GM20000 (cell line): ENCODE measurements around the gene RNH1.

ENCODE experiments used
- DNase-seq: peaks from one replicate; pipeline ENCODE4 v3.0.0; 2012; ENCODE audit warnings: low spot score
- CTCF ChIP-seq: IDR thresholded peaks from 2 replicates; pipeline ENCODE4 v1.5.1; 2012; ENCODE audit warnings: mild to moderate bottlenecking, control low read depth; ENCODE audit errors: extremely low read depth, missing control alignments

The RNH1 gene

GRCh38 chr11:535519-536454 lies 28.7 kb upstream of the RNH1 start, which contains the start of gene HRAS:
Gene HRAS, minus strand, starts transcription at chr11:535576.
- TF ChIP-seq CTCF: no peak
- DNase-seq: peak; percentile 100

GRCh38 chr11:535210-535518 lies 28.1 kb upstream of the RNH1 start:
- TF ChIP-seq CTCF: peak; percentile 2
- DNase-seq: no peak

GRCh38 chr11:534396-535209 lies 27.6 kb upstream of the RNH1 start:
- DNase-seq: peak; percentile 64
- TF ChIP-seq CTCF: no peak

- no peak for TF ChIP-seq CTCF
- DNase-seq: no peak
Measured at GRCh38 chr11:533586-534395, 26.7 kb upstream of the RNH1 start.

GRCh38 chr11:532986-533585 lies 26.0 kb upstream of the RNH1 start:
- no peak for DNase-seq
- TF ChIP-seq CTCF: no peak

GRCh38 chr11:532527-532985 lies 25.5 kb upstream of the RNH1 start:
- TF ChIP-seq CTCF: no peak
- DNase-seq: no peak
